Measurements from ENCODE around the gene TMEM150C. TPM values are rescaled to one million over a fixed set of nuclear protein-coding genes. Genes with fewer than 3 reads are reported as not detected.

The TMEM150C gene
- total and polyA plus RNA-seq, 5 donors from 2014 or later, result 0.10 to 0.21 (median 0.13) TPM; not detected in 2

GRCh38 chr4:82585690-82586435 lies 24.1 kb upstream of the TMEM150C start:
- H3K36me3 Mint-ChIP-seq, result no peaks in the 10 kb centered on the region
- H3K9me3 Mint-ChIP-seq, result no peaks in the 10 kb centered on the region

DNA sequence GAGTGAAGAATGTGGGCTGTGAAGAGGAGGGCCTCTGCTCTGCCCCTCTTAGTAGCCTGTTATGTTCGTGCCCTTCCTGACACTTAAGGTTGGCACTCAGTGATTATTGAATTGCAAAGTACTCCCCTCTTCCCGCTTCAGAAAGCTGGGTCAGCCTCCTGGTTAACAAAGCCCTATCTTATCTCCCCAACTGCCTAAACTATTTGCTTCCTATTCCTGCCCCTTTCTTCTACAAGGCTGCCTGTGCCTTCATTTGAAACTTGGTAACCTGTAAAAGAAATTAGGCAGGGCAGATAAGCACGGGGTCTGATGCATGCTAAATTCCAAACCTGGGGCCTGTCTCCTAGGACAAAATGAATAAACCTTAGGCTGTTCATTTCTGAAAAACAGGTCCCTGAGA lies 23.1 kb upstream of the TMEM150C start:
- Histone ChIP-seq H3K4me3 (ENCODE audit: low read depth, low read length) (no peak overlapping the region), H3K36me3 (ENCODE audit: control insufficient read depth, insufficient read depth, low read length) (no peaks in the 10 kb centered on the region), H3K4me1 (ENCODE audit: control insufficient read depth, insufficient read depth, low read length, poor library complexity, severe bottlenecking) (no peaks in the 10 kb centered on the region), H3K27ac (ENCODE audit: insufficient read depth, low read length, poor library complexity, severe bottlenecking) (no peak overlapping the region), H3K27me3 (ENCODE audit: control insufficient read depth, insufficient read depth, low read length) (no peaks in the 10 kb centered on the region), H3K9me3 (ENCODE audit: control insufficient read depth in 2 of 2, low read length in 2 of 2) (no peaks in the 10 kb centered on the region)
- DNase-seq (no peak), ATAC-seq (ENCODE audit: low read depth in 2 of 2) (no peak)
- Mint-ChIP-seq H3K36me3 (no peaks in the 10 kb centered on the region), H3K9me3 (peaks cover 0 to 1% (median 0%) of the 10 kb centered on the region in 7 donors), H3K4me3 (no peak overlapping the region), H3K4me1 (no peaks in the 10 kb centered on the region), H3K27me3 (peaks cover 33% of the 10 kb centered on the region), H3K27ac (no peak overlapping the region)

More at GRCh38 chr4:82585690-82586435, 24.1 kb upstream of the TMEM150C start:
- no peaks in the 10 kb centered on the region for H3K9me3 ChIP-seq (ENCODE audit: control insufficient read depth in 2 of 2, low read length in 2 of 2)
- Mint-ChIP-seq H3K4me1 (no peaks in the 10 kb centered on the region), H3K27me3 (peaks cover 29% of the 10 kb centered on the region), H3K4me3 (no peak overlapping the region), H3K27ac (no peak overlapping the region)
- ATAC-seq (ENCODE audit: low read depth in 2 of 2) (no peak), DNase-seq (no peak)
- no peak overlapping the region for H3K4me3 ChIP-seq (ENCODE audit: low read depth, low read length)
- H3K27ac ChIP-seq (ENCODE audit: insufficient read depth, low read length, poor library complexity, severe bottlenecking), result no peak overlapping the region
- H3K36me3 ChIP-seq (ENCODE audit: control insufficient read depth, insufficient read depth, low read length), result no peaks in the 10 kb centered on the region
- H3K4me1 ChIP-seq (ENCODE audit: control insufficient read depth, insufficient read depth, low read length, poor library complexity, severe bottlenecking), result no peaks in the 10 kb centered on the region
- H3K27me3 ChIP-seq (ENCODE audit: control insufficient read depth, insufficient read depth, low read length), result peaks cover 3% of the 10 kb centered on the region

- Mint-ChIP-seq H3K4me3 (no peak overlapping the region), H3K36me3 (no peaks in the 10 kb centered on the region), H3K27me3 (peaks cover 27% of the 10 kb centered on the region), H3K9me3 (peaks cover 0 to 1% (median 0%) of the 10 kb centered on the region in 7 donors), H3K4me1 (no peaks in the 10 kb centered on the region), H3K27ac (no peak overlapping the region)
- DNase-seq (no peak), ATAC-seq (ENCODE audit: low read depth in 2 of 2) (no peak)
- Histone ChIP-seq H3K4me1 (ENCODE audit: control insufficient read depth, insufficient read depth, low read length, poor library complexity, severe bottlenecking) (no peaks in the 10 kb centered on the region), H3K27ac (ENCODE audit: insufficient read depth, low read length, poor library complexity, severe bottlenecking) (no peak overlapping the region), H3K36me3 (ENCODE audit: control insufficient read depth, insufficient read depth, low read length) (no peaks in the 10 kb centered on the region), H3K4me3 (ENCODE audit: low read depth, low read length) (no peak overlapping the region), H3K27me3 (ENCODE audit: control insufficient read depth, insufficient read depth, low read length) (no peaks in the 10 kb centered on the region), H3K9me3 (ENCODE audit: control insufficient read depth in 2 of 2, low read length in 2 of 2) (no peaks in the 10 kb centered on the region)
These were observed 22.3 kb upstream of the TMEM150C start for GRCh38 chr4:82583897-82584587.

DNA sequence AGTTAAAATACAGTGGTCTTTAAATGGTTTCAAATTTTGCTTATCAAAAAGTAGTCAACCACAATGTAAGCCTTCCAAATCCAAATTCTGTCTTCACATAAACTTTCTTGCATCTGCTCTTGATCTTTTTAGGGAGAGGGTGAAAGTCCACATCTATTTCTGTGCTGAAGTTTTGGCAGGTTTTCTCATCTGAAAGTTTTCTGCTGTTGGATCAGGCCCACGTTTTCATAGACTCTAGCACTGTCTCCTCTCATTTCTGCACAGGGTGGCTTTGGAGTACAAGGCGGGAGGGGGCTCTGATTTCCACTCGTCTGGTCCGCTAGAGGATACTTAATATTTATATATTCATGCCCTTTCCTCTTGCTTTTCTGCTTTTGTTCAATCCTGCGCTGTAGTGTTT lies 18.1 kb upstream of the TMEM150C start:
- Mint-ChIP-seq H3K4me1 (no peaks in the 10 kb centered on the region), H3K36me3 (no peaks in the 10 kb centered on the region), H3K4me3 (no peak overlapping the region), H3K9me3 (peaks cover 0 to 1% (median 0%) of the 10 kb centered on the region in 7 donors), H3K27ac (no peak overlapping the region), H3K27me3 (peaks cover 29% of the 10 kb centered on the region)
- Histone ChIP-seq H3K36me3 (ENCODE audit: control insufficient read depth, insufficient read depth, low read length) (no peaks in the 10 kb centered on the region), H3K27me3 (ENCODE audit: control insufficient read depth, insufficient read depth, low read length) (no peaks in the 10 kb centered on the region), H3K27ac (ENCODE audit: insufficient read depth, low read length, poor library complexity, severe bottlenecking) (no peak overlapping the region), H3K4me3 (ENCODE audit: low read depth, low read length) (no peak overlapping the region), H3K9me3 (ENCODE audit: control insufficient read depth in 2 of 2, low read length in 2 of 2) (no peaks in the 10 kb centered on the region), H3K4me1 (ENCODE audit: control insufficient read depth, insufficient read depth, low read length, poor library complexity, severe bottlenecking) (no peaks in the 10 kb centered on the region)
- ATAC-seq (ENCODE audit: low read depth in 2 of 2), result no peak
- DNase-seq, result no peak

DNA sequence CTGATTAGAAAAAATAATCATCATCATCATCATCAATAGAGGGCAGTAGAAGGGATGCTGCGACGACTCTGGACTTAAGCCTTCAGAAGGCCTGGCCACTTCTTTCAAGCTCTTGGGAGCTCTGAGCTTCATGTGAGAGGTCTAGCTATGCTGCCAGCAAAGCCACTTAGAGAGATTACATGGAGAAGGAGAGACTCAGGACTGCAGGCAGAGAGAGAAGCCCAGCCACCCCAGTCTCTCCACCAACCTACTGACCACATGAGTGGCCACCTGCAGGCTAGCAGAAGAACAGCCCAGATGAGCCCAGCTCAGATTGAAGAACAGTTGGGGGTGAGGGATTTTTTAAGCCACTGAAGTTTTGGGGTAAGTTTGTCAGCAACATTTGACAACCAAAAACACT lies 17.1 kb upstream of the TMEM150C start:
- Mint-ChIP-seq H3K4me3 (no peak overlapping the region), H3K9me3 (peaks cover 0 to 2% (median 0%) of the 10 kb centered on the region in 7 donors), H3K36me3 (no peaks in the 10 kb centered on the region), H3K27ac (no peak overlapping the region), H3K27me3 (peaks cover 35% of the 10 kb centered on the region), H3K4me1 (no peaks in the 10 kb centered on the region)
- ATAC-seq (ENCODE audit: low read depth in 2 of 2) (no peak), DNase-seq (no peak)
- H3K27me3 ChIP-seq (ENCODE audit: control insufficient read depth, insufficient read depth, low read length), result no peaks in the 10 kb centered on the region
- no peaks in the 10 kb centered on the region for H3K9me3 ChIP-seq (ENCODE audit: control insufficient read depth in 2 of 2, low read length in 2 of 2)
- no peak overlapping the region for H3K4me3 ChIP-seq (ENCODE audit: low read depth, low read length)
- no peaks in the 10 kb centered on the region for H3K36me3 ChIP-seq (ENCODE audit: control insufficient read depth, insufficient read depth, low read length)
- no peak overlapping the region for H3K27ac ChIP-seq (ENCODE audit: insufficient read depth, low read length, poor library complexity, severe bottlenecking)
- no peaks in the 10 kb centered on the region for H3K4me1 ChIP-seq (ENCODE audit: control insufficient read depth, insufficient read depth, low read length, poor library complexity, severe bottlenecking)

DNA sequence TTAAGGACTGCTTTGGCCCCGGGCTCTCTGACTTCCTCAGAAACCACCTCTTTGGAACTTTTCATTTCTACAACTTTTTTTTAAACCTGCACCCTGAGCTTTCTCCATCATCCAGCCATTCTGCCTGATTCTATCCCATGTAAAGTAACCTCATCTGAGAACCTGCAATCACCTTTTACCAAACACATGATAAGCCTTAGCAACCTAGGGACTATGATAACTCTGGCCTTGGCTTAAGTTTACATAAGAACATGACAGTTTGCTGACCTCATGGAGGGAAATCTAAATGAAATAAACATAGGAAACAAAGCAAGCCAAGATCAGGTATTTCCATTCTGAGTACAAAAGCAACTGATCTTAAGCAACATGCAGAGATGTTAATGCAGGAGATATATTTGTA lies 15.7 kb upstream of the TMEM150C start:
- Mint-ChIP-seq H3K9me3 (peaks cover 0 to 2% (median 0%) of the 10 kb centered on the region in 7 donors), H3K36me3 (no peaks in the 10 kb centered on the region)

DNA sequence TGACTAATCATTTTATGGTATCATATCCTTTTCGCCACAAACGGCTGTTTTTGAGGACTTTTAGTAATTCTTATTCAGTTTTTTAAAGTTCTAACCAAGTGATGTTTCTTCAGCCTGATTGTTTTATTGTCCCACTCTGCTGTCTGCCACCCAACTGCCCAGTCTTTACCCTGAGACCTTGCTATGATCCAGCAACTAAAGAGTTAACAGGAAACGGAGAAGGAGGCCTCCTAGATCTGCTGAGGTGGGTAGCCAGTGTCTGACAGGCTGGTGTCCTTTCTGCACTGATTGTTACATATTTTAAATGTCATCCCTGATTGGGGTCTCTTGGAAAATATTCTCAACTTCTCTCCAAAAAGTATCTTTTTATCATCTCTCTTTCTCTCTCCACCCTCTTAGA lies 7.9 kb upstream of the TMEM150C start:
- Histone ChIP-seq H3K27me3 (ENCODE audit: control insufficient read depth, insufficient read depth, low read length) (peaks cover 7% of the 10 kb centered on the region), H3K9me3 (ENCODE audit: control insufficient read depth in 2 of 2, low read length in 2 of 2) (no peaks in the 10 kb centered on the region), H3K27ac (ENCODE audit: insufficient read depth, low read length, poor library complexity, severe bottlenecking) (no peak overlapping the region), H3K36me3 (ENCODE audit: control insufficient read depth, insufficient read depth, low read length) (no peaks in the 10 kb centered on the region), H3K4me1 (ENCODE audit: control insufficient read depth, insufficient read depth, low read length, poor library complexity, severe bottlenecking) (no peaks in the 10 kb centered on the region), H3K4me3 (ENCODE audit: low read depth, low read length) (no peak overlapping the region)
- H3K27me3 Mint-ChIP-seq, result peaks cover 28% of the 10 kb centered on the region
- no peaks in the 10 kb centered on the region for H3K4me1 Mint-ChIP-seq
- no peak overlapping the region for H3K4me3 Mint-ChIP-seq
- no peak for ATAC-seq (ENCODE audit: low read depth in 2 of 2)
- no peak for DNase-seq
- H3K9me3 Mint-ChIP-seq, result peaks cover 0 to 2% (median 0%) of the 10 kb centered on the region in 7 donors
- no peak overlapping the region for H3K27ac Mint-ChIP-seq
- no peaks in the 10 kb centered on the region for H3K36me3 Mint-ChIP-seq

More for the DNA sequence above, 15.7 kb upstream of the TMEM150C start:
- Mint-ChIP-seq H3K4me3 (no peak overlapping the region), H3K4me1 (no peaks in the 10 kb centered on the region), H3K27ac (no peak overlapping the region), H3K27me3 (peaks cover 27% of the 10 kb centered on the region)
- no peaks in the 10 kb centered on the region for H3K4me1 ChIP-seq (ENCODE audit: control insufficient read depth, insufficient read depth, low read length, poor library complexity, severe bottlenecking)
- H3K4me3 ChIP-seq (ENCODE audit: low read depth, low read length), result no peak overlapping the region
- ATAC-seq (ENCODE audit: low read depth in 2 of 2), result no peak
- no peaks in the 10 kb centered on the region for H3K9me3 ChIP-seq (ENCODE audit: control insufficient read depth in 2 of 2, low read length in 2 of 2)
- no peak overlapping the region for H3K27ac ChIP-seq (ENCODE audit: insufficient read depth, low read length, poor library complexity, severe bottlenecking)
- no peak for DNase-seq
- H3K36me3 ChIP-seq (ENCODE audit: control insufficient read depth, insufficient read depth, low read length), result no peaks in the 10 kb centered on the region
- H3K27me3 ChIP-seq (ENCODE audit: control insufficient read depth, insufficient read depth, low read length), result no peaks in the 10 kb centered on the region

Data from CD4-positive, CD25-positive, alpha-beta regulatory T cell (primary cell).